ENCODE results near the gene PXDC1.

PXDC1 gene

GRCh38 chr6:3751077-3751729 is at the start of gene PXDC1:
PXDC1 (minus strand) TSS chr6:3751713; CDS start chr6:3751531, 182 bp downstream.
- no peak for DNase-seq

- DNase-seq = no peak
Measured at GRCh38 chr6:3800850-3801591, 49.5 kb upstream of the PXDC1 start.

GRCh38 chr6:3799719-3800118 is 48.2 kb upstream of the PXDC1 start:
- DNase-seq = no peak

- DNase-seq = no peak
Measured at GRCh38 chr6:3798055-3798919, 46.8 kb upstream of the PXDC1 start.

GRCh38 chr6:3797231-3798054 is 45.9 kb upstream of the PXDC1 start:
- DNase-seq = no peak

GRCh38 chr6:3796719-3797041 is 45.2 kb upstream of the PXDC1 start:
- DNase-seq = no peak

- DNase-seq = no peak
Measured at GRCh38 chr6:3795836-3796718, 44.6 kb upstream of the PXDC1 start.

- DNase-seq = no peak
Measured at GRCh38 chr6:3794092-3794491, 42.6 kb upstream of the PXDC1 start.

- no peak for DNase-seq
Measured at GRCh38 chr6:3793545-3793944, 42.0 kb upstream of the PXDC1 start.

GRCh38 chr6:3791526-3792203 is 40.2 kb upstream of the PXDC1 start:
- no peak for DNase-seq

GRCh38 chr6:3789896-3790558 is 38.5 kb upstream of the PXDC1 start:
- no peak for DNase-seq

GRCh38 chr6:3789018-3789895 is 37.7 kb upstream of the PXDC1 start:
- no peak for DNase-seq

- no peak for DNase-seq
Measured at GRCh38 chr6:3788408-3789017, 37.0 kb upstream of the PXDC1 start.

GRCh38 chr6:3786141-3786540 is 34.6 kb upstream of the PXDC1 start:
- no peak for DNase-seq

GRCh38 chr6:3785745-3786098 is 34.2 kb upstream of the PXDC1 start:
- DNase-seq = no peak

GRCh38 chr6:3784885-3785744 is 33.6 kb upstream of the PXDC1 start:
- DNase-seq = no peak

- no peak for DNase-seq
Measured at GRCh38 chr6:3784423-3784822, 32.9 kb upstream of the PXDC1 start.
